WTC11 (cell line): ENCODE data around the gene PHF21B.

Source experiments
- E2F1 ChIP-seq: sonication (generic); formaldehyde crosslinking; IDR thresholded peaks from 2 replicates; pipeline ENCODE4 v1.8.0; 2022; ENCODE audit warnings: mild to moderate bottlenecking, missing genetic modification reagents
- E2F4 ChIP-seq: sonication (generic); formaldehyde crosslinking; IDR thresholded peaks from 2 replicates; pipeline ENCODE4 v1.8.1; 2022; ENCODE audit warnings: low read depth, mild to moderate bottlenecking, moderate library complexity, missing genetic modification reagents, borderline replicate concordance
- MXD4 ChIP-seq: fragments of 250-450 bp; sonication (Bioruptor Pico); IDR thresholded peaks from 2 replicates; pipeline ENCODE4 v1.8.0; 2021; ENCODE audit warnings: mild to moderate bottlenecking, moderate library complexity, borderline replicate concordance
- MYBL2 ChIP-seq: sonication (generic); formaldehyde crosslinking; IDR thresholded peaks from 2 replicates; pipeline ENCODE4 v1.8.1; 2023; ENCODE audit warnings: mild to moderate bottlenecking, moderate library complexity, missing genetic modification reagents
- TCF7 ChIP-seq: sonication (generic); formaldehyde crosslinking; IDR thresholded peaks from 2 replicates; pipeline ENCODE4 v1.8.0; 2022; ENCODE audit warnings: mild to moderate bottlenecking, low read depth, missing genetic modification reagents, moderate library complexity
- TEAD4 ChIP-seq: sonication (generic); formaldehyde crosslinking; IDR thresholded peaks from 2 replicates; pipeline ENCODE4 v1.8.0; 2022; ENCODE audit warnings: mild to moderate bottlenecking, missing genetic modification reagents
- ZNF232 ChIP-seq: sonication (generic); formaldehyde crosslinking; IDR thresholded peaks from 2 replicates; pipeline ENCODE4 v1.8.0; 2022; ENCODE audit warnings: mild to moderate bottlenecking, missing genetic modification reagents
- ZNF281 ChIP-seq: sonication (generic); formaldehyde crosslinking; IDR thresholded peaks from 2 replicates; pipeline ENCODE4 v1.8.0; 2023; ENCODE audit warnings: mild to moderate bottlenecking, missing genetic modification reagents
- TF ChIP-seq, protein P1 (sequence below): fragments of 200-600 bp; IDR thresholded peaks from 2 replicates; pipeline ENCODE4 v1.8.0; 2022; ENCODE audit warnings: antibody characterized with exemption
- TF ChIP-seq, protein P2 (sequence below): sonication (generic); formaldehyde crosslinking; IDR thresholded peaks from 2 replicates; pipeline ENCODE4 v1.8.0; 2022; ENCODE audit warnings: mild to moderate bottlenecking, missing genetic modification reagents

DNA sequence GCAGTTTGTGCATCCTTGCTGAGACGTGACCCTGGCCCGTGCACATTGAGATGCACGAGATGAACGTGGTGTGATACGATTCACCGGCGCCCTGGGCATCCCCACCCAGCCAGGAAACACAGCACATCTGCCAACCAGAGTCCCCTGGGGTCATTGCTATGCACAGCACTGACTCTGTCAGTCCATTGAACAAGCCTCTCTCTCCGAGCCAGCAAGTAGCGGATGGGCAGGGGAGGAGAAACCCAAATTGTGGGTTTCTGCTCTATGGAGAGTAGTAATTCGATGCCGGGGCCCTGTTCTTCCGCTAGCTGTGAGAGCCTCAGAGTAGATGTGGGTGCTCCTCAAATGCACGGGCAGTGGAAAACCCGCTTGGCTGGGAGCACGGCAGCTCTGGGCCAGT is 172.3 kb downstream of the PHF21B start:
- TF ChIP-seq, protein P1, sequence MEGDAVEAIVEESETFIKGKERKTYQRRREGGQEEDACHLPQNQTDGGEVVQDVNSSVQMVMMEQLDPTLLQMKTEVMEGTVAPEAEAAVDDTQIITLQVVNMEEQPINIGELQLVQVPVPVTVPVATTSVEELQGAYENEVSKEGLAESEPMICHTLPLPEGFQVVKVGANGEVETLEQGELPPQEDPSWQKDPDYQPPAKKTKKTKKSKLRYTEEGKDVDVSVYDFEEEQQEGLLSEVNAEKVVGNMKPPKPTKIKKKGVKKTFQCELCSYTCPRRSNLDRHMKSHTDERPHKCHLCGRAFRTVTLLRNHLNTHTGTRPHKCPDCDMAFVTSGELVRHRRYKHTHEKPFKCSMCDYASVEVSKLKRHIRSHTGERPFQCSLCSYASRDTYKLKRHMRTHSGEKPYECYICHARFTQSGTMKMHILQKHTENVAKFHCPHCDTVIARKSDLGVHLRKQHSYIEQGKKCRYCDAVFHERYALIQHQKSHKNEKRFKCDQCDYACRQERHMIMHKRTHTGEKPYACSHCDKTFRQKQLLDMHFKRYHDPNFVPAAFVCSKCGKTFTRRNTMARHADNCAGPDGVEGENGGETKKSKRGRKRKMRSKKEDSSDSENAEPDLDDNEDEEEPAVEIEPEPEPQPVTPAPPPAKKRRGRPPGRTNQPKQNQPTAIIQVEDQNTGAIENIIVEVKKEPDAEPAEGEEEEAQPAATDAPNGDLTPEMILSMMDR = no peak
- TF ChIP-seq, protein P2, sequence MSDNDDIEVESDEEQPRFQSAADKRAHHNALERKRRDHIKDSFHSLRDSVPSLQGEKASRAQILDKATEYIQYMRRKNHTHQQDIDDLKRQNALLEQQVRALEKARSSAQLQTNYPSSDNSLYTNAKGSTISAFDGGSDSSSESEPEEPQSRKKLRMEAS = no peak
- TF ChIP-seq E2F1 (no peak), E2F4 (CRISPR knock-in tag) (no peak), TEAD4 (CRISPR knock-in tag) (no peak), TCF7 (CRISPR knock-in tag) (no peak), MYBL2 (no peak), MXD4 (CRISPR knock-in tag) (no peak), ZNF281 (no peak), ZNF232 (CRISPR knock-in tag) (no peak)
